ENCODE data around the gene CD244. TPM values are rescaled to one million over a fixed set of nuclear protein-coding genes. Genes with fewer than 3 reads are reported as not detected.
"Not testable (repeated sequence)": the region's sequence is repeated elsewhere in the genome, so short reads cannot be mapped to it uniquely, and the experiment has no call there.

CD244 gene
- total RNA-seq, 1 donor from 2014 or later, result not detected

DNA sequence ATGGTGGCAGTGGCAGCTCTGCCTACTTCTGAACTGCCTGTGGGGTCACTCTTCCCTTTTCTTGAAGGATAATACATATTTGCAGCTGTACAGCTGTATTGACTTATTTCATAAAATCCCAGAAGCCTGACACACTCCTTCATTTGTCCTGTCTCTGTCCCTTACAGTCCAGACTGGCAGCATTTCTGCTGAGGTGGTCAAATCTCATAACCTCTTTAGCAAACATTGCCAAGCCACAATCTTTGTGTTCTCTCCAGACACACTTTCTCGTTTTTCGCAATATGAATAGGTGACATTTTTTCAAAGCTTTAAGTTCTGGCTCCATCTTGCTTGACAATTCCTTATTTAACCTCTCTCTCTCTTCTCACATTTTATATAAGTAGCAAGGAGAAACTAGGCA is 51.5 kb downstream of the CD244 start:
- DNase-seq (ENCODE audit: low read depth), result no peak

DNA sequence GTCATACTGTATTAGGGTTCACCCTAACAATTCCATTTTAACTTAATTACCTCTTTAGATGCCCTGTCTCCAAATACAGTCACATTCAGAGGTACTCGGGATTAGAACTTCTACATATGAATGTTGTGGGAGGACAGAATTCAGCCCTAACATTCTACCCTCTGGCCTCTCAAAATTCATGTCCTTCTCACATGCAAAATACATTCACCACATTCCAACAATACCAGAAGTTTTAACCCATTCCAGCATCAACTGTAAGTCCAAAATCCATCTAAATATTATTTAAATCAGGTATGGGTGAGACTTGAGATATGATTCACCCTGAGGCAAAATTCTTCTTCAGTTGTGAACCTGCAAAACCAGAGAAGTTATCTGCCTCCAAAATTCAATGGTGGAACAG is 52.2 kb downstream of the CD244 start:
- no peak for DNase-seq (ENCODE audit: low read depth)

DNA sequence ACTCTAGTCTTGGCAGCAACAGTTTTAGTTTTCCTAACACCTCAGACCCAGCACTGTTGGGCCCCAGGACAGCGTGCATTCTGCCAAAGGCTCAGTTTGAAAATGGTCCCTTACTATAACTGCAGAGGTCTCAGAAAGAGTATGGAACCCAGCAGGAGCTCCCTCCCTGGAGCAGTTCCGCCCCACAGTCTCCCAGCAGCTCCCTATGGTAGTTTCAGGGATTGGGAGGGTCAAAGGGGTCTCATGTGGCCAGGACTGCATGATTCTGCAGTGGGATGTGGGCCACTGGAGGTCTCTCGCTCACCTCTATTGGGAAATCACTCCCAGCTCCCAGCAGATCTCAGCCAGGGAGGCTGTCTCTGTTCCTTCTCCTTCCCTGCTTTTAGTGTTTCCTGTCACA is 54.4 kb downstream of the CD244 start:
- no peak for DNase-seq (ENCODE audit: low read depth)

DNA sequence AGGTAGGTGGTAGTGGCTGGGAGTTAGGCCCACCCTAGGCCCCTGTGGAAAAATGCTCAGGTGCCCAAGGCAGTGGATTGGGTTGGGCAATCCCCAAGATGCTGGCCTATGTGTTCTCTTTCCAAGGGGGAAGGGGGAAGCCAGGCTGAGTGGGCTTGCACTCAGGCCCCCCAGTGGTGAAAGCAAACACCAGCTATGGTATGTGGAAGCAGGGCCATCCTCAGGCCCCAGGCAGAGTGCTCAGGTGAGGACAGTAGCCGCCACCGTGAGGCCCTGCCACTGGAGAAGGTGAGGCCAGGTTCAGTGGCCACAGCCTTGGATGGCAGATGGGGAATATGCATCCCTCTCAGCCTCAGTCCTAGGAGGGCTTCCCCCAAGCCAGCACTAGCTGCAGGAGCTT is 54.9 kb downstream of the CD244 start:
- no peak for DNase-seq (ENCODE audit: low read depth)

DNA sequence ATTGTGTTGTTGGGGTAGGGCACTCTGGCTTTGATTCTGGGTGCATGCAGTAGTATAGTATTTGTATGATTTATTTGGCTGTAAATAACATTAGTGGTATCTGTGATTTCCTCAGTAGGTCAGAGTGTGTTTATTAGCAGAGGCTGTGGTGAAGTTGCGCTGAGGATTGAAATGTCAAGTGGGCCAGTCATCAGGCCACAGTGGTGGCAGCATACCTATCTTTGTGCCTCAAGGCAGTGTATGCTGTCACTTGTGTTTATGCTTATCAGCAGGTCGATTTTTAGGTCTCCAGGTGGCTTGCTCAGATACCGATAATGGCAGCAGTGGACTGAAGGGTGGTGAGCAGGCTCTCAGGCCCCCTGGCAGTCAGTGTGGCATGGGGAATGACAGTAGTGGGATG is 55.4 kb downstream of the CD244 start:
- no peak for DNase-seq (ENCODE audit: low read depth)

DNA sequence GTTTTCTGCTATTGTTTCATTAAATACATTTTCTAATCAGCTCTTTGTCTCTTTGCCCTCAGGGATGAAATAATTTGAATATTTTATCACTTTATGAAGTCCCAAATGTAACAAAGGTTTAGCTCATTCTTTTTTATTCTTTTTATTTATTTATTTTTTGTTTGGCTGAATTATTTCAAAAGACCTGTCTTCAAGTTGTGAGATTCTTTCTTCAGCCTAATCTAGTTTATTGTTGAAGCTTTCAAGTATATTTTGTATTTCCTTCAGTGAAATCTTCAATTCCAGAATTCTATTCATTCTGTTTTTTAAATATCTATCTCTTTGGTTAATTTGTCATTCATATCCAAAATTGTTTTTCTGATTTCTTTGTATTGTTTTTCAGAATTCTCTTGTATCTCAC is 55.9 kb downstream of the CD244 start:
- no peak for DNase-seq (ENCODE audit: low read depth)

DNA sequence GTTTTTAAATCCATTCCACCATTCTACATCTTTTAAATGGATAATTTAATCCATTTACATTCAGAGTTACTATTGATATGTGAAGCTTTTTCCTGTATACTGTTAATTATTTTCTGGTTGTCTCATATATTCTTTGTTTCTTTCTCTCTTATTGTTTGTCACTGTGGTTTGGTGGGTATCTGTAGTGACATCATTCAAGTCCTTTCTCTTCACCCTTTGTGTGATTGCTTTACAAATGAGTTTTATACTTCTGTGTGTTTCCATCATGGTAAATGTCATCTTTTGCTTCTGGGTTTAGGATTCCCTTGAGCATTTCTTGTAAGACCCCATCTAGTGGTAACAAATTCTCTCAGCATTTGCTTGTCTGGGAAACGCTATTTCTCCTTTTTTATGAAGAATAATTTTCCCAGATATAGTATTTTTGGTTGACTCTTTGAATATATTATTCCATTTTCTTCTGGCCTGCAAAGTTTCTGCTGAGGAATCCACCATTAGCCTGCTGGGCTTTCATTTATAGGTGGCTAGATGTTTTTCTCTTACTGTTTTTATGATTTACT is 56.5 kb downstream of the CD244 start:
- DNase-seq (ENCODE audit: low read depth), result no peak

DNA sequence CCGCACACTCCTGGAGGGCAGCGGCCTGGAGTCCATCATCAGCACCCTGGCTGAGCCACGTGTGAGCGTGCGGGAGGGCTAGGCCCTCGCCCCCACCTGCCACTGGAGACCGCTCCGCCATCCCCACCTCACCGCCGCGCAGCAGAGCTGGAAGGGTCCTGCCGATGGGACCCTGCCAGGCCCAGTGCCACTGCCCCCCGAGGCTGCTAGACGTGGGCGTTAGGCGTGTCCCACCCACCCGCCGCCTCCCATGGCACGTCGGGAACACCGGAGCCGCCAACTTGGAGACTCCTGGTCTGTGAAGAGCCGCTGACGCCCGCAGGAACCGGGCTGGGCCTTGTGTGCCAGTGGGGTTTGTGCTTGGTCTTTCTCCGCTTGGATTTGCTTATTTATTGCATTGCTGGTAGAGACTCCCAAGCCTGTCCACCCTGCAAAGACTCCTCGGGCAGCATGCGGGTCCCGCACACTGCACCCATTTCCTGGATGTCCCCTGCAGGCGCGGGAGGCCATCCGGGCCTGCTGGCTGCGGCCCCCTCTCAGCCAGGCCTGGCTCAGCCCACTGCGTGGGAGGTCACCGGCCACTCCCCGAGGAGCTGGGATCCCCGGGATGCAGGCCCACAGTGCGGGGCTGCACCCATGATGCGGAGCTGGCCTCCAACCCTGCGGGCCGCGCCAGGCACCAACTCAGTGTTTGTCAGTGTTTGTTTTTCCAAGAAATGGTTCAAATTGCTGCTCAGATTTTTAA is 60.7 kb downstream of the CD244 start:
- no peak for DNase-seq (ENCODE audit: low read depth)

DNA sequence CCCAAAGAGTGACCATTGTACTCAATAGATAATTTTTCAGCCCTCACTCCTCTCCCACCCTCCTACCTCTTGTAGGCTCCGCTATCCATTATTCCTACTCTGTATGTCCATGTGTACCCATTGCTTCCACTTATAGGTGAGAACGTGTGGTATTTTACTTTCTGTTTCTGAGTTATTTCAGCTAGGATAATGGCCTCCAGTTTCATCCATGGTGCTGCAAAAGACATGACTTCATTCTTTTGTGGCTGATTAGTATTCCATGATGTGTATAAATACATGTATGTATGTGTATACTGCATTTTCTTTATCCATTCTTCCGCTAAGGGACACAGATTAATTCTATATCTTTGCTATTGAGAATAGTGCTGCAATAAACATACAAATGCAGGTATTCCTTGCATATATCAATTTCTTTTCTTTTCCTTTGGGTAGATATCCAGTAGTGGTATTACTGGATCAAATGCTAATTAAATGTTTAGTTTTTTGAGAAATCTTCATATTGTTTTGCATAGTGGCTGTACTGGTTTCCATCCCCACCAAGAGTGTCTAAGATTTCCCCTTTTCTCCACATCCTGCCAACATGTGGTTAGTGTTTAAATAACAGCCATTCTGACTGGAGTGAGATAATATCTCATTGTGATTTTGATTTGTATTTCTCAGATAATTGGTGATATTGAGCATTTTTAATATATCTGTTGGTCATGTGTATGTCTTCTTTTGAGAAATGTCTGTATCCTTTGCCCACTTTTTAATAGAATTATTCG is 61.9 kb downstream of the CD244 start:
- no peak for DNase-seq (ENCODE audit: low read depth)

DNA sequence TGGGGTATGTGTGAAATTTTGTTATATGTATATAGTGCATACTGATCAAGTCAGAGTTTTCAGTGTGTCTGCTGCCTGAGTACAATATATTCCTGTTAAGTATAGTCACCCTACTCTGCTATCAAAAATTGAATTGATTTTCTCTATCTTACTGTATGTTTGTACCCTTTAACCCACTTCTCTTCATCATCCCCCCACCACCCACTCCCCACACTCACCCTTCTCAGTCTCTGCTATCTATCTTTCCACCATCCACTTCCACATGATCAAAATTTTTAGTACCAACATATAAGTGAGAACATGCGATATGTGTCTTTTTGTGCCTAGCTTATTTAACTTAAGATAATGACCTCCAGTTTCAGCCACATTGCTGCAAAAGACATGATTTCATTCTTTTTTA is 62.5 kb downstream of the CD244 start:
- DNase-seq (ENCODE audit: low read depth), result no peak

DNA sequence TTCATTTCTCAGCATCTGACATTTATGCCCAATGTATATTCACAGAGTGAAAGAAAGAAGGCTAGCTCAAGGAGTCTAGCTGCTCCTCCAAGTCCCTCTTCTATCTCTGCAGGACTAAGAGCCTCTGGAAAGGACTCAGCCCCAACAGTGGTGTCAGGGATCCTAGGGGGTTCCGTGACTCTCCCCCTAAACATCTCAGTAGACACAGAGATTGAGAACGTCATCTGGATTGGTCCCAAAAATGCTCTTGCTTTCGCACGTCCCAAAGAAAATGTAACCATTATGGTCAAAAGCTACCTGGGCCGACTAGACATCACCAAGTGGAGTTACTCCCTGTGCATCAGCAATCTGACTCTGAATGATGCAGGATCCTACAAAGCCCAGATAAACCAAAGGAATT is 63.0 kb downstream of the CD244 start:
- DNase-seq (ENCODE audit: low read depth), result no peak

DNA sequence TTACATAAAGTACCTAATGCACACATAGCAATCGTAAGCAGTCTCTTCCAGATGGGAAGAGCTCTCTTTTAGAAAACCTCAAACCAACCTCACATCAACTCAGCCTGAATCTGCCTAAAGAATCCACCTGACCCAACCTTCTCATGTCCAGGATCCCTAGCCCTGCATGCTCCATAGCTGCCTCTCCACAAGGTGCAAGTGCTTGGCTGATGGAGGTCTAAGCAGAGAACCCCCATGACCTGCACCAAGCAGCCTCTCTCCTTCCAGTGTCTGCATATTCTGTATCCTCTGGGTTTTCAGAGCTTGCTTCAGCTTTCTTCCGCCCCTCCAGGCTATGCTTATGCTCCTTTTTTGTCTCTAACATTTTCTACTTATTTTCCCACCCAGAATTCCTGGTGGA is 64.2 kb downstream of the CD244 start:
- DNase-seq (ENCODE audit: low read depth), result no peak

DNA sequence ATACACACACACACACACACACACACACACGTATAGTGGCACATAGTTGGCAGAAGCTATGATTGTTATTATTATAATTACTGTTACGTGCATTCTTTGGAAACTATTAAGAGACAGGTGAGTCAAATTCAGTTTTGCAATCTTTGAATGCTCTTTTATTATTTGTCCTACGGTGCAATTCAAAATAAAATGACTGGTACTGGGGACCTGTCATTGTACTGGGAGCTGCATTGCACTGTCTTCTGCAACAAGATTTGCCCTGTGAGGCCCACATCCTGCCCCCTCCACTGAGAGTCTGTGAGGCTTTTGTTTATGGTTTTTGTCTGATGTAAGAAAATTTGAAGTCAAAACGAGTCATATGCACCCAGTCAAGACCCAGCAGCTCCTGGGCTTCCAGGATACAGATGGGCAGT is 64.8 kb downstream of the CD244 start:
- DNase-seq (ENCODE audit: low read depth), result no peak

DNA sequence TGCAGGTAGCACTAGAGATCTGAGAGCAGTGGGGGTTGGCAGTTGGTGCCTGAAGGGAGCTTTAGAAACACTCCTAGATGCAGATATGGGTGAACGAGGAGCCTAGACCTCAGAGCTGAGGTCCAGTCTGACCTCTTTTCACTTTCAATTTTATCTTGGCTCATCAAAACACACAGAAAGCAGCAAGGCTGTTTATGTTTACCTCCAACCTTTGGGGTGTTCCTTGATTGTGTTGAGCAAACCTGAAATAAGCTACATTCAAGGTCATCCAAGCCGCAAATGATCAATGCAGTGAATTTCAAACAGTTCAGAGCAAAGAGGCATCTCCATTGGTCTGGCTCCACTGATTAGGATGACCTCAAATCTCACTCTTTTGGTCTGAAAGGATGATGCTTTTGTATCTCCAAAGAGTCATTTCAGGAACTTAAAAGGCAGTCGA is 65.4 kb downstream of the CD244 start:
- no peak for DNase-seq (ENCODE audit: low read depth)

DNA sequence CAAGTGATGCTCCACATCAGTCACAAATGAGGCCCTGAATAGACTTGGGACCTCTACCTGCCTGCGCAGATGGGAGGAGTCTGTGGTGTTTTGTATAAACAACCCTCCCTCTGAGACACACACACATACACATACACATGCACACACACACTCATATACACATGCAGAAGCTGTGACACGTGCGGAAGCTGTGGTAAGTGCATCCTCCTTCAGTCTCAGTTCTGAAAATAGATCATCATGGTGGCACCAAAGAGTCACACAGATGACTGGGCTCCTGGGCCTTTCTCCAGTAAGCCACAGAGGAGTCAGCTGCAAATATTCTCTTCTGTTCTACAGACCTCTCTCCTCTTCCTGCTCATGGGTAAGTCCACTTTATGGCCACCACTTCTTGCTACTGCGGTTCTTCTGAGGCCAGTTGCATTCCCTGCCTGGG is 66.7 kb downstream of the CD244 start, which contains the start of gene LY9:
Gene LY9 (plus strand): TSS at position 224 of the 433 bp plus-strand sequence. CDS start 14 bp downstream, at position 238.
- peak; percentile 20 for DNase-seq (ENCODE audit: low read depth)

DNA sequence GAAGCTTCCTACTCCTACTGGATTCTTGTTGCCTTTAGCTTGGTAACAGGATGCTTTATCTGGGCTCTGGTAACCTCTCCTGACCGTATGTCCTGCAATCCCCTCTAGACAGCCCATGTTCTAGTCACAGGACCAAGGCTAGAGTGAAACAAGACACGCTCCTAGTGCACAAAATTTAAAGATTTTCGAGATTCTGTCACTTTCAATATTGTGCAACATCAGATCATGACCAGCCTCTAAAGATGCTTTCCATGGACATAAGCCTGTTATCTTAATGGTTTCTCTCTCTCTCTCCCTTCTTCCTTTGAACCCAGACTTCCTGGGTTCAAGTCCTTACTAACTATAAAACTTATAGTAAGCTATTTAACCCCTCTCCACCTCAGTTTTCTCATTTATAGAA is 68.3 kb downstream of the CD244 start:
- no peak for DNase-seq (ENCODE audit: low read depth)

DNA sequence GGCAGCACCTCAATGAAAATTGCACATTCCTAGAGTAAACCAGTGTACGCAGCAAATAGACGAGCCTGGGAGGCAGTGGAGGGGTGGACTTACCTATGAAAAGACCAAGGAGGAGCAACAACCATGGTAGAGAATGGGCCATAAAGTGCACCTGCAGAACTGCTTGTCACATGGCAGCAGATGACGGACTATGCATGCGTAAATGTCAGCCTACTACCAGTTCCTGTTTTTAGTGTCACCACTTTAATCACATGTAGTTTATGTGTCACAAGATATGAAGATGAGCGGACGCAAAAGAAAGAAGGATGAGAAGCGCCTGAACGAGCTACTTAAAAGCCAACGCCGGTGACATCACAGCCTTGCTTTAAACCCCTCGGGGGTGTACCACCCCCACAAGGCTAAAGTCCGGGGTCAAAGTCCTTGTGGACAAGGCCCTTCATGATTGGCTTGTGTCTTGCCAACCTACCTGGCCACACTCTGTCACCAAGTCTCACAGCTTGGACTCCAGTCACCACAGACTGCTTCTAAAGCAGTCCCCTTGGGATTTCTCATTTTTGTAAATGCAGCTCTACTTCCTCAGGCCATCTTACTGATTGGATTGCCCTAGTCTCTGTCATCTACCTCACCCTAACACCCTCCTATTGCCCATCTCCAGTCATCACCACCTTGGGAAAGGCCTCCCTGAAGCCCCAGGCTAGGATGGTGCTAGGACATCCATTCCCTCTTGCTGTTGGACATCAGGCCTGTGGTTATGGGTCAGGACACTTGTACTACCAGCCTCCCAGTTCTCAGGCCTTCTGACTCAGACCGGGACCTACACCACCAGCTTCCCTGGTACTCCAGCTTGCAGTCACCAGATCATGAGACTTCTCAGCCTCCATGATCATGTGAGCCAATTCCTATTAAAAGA is 72.7 kb downstream of the CD244 start:
- DNase-seq (ENCODE audit: low read depth), result no peak

DNA sequence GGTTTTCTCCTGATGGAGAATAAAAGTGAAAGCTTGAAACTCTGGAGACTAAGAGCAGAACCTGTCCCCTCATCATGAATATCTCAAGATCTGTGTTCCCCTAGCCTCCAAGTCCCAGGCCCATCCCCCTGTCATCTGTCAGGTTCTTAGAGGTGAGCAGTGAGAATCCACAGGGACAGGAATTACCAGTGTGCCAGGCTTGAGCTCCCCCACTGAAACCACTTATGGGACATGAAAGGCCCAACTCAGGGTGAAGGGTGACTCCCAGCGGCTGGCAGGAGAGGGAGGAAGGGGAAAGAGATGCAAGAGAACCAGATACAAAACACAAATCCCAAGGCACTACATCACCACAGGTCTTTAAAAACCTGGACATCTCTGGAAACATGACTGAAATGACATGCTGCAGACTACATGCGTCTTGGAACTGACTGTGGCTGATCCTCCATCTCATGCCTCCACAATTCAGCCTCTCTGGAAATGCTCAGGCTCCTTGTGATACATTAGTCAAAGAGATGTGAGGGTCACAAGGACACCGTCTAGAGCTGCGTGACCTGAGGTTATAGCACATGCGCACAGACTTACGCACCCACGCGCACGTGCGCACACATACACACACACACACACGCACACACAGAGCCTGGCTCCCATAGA is 73.5 kb downstream of the CD244 start:
- no peak for DNase-seq (ENCODE audit: low read depth)

DNA sequence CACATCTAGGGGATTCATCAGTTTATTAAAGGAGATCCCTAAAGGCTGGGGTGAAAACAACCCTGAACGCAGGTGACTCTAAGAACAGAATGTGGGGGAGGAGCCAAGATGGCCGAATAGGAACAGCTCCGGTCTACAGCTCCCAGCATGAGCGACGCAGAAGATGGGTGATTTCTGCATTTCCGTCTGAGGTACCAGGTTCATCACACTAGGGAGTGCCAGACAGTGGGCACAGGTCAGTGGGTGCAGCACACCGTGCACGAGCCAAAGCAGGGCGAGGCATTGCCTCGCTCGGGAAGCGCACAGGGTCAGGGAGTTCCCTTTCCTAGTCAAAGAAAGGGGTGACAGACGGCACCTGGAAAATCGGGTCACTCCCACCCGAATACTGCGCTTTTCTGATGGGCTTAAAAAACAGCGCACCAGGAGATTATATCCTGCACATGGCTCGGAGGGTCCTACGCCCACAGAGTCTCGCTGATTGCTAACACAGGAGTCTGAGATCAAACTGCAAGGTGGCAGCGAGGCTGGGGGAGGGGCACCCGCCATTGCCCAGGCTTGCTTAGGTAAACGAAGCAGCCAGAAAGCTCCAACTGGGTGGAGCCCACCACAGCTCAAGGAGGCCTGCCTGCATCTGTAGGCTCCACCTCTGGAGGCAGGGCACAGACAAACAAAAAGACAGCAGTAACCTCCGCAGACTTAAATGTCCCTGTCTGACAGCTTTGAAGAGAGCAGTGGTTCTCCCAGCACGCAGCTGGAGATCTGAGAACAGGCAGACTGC is 79.5 kb downstream of the CD244 start:
- DNase-seq (ENCODE audit: low read depth), result not testable (repeated sequence)

Measured in myocyte (in vitro differentiated cells).